H9 (cell line): ENCODE data around the gene PLEKHF1. TPM values are rescaled to one million over a fixed set of nuclear protein-coding genes. Genes with fewer than 3 reads are reported as not detected.

Experiments used
- DNase-seq: peaks from one replicate; pipeline ENCODE4 v3.0.0-alpha.2; 2017
- H2AFZ ChIP-seq: one replicate; pipeline ENCODE4 v1.6.1; 2013; ENCODE audit warnings: mild to moderate bottlenecking, low read length, control low read depth, moderate library complexity
- H2AK5ac ChIP-seq: 2 replicates; pipeline ENCODE4 v1.6.1; 2013; ENCODE audit warnings: low read length, control low read depth, mixed read lengths; ENCODE audit not compliant: insufficient read length
- H2BK120ac ChIP-seq: one replicate; pipeline ENCODE4 v1.6.1; 2013; ENCODE audit warnings: low read depth, mild to moderate bottlenecking, low read length, control low read depth, inconsistent platforms; ENCODE audit not compliant: poor library complexity, severe bottlenecking
- H2BK12ac ChIP-seq: 2 replicates; pipeline ENCODE4 v1.6.1; 2013; ENCODE audit warnings: low read length, control low read depth, mixed read lengths, low read depth; ENCODE audit not compliant: insufficient read length
- H2BK15ac ChIP-seq: 2 replicates; pipeline ENCODE4 v1.6.1; 2013; ENCODE audit warnings: low read depth, low read length, control low read depth
- H2BK20ac ChIP-seq: one replicate; pipeline ENCODE4 v1.6.1; 2013; ENCODE audit warnings: low read depth, mild to moderate bottlenecking, low read length, control low read depth, inconsistent platforms; ENCODE audit not compliant: poor library complexity, severe bottlenecking
- H2BK5ac ChIP-seq: 2 replicates; pipeline ENCODE4 v1.6.1; 2013; ENCODE audit warnings: low read length, control low read depth, mixed read lengths; ENCODE audit not compliant: insufficient read length
- H3K14ac ChIP-seq: 2 replicates; pipeline ENCODE4 v1.6.1; 2013; ENCODE audit warnings: low read length, control low read depth; ENCODE audit not compliant: insufficient read depth
- H3K18ac ChIP-seq: 2 replicates; pipeline ENCODE4 v1.6.1; 2013; ENCODE audit warnings: low read depth, mild to moderate bottlenecking, mixed read lengths, low read length, control low read depth; ENCODE audit not compliant: insufficient read length
- H3K23ac ChIP-seq: 2 replicates; pipeline ENCODE4 v1.6.1; 2013; ENCODE audit warnings: low read length, control low read depth, mixed read lengths, low read depth; ENCODE audit not compliant: insufficient read length
- H3K23me2 ChIP-seq: 2 replicates; pipeline ENCODE4 v1.6.1; 2013; ENCODE audit warnings: low read depth, mild to moderate bottlenecking, mixed read lengths, low read length, control low read depth; ENCODE audit not compliant: insufficient read length, poor library complexity, severe bottlenecking
- H3K27ac ChIP-seq: 2 replicates; pipeline ENCODE4 v1.5.1; 2013; ENCODE audit warnings: low read length, control low read depth, mixed read lengths, low read depth; ENCODE audit not compliant: insufficient read length
- H3K27me3 ChIP-seq: 2 replicates; pipeline ENCODE4 v1.6.1; 2013; ENCODE audit warnings: low read length, control low read depth, inconsistent platforms; ENCODE audit not compliant: insufficient read depth
- H3K4ac ChIP-seq: 2 replicates; pipeline ENCODE4 v1.6.1; 2013; ENCODE audit warnings: low read depth, mild to moderate bottlenecking, control low read depth, inconsistent platforms, low read length, moderate library complexity
- H3K4me1 ChIP-seq: 2 replicates; pipeline ENCODE4 v1.6.1; 2013; ENCODE audit warnings: low read length, control low read depth, inconsistent platforms; ENCODE audit not compliant: insufficient read depth
- H3K4me2 ChIP-seq: 2 replicates; pipeline ENCODE4 v1.6.1; 2013; ENCODE audit warnings: low read length, control low read depth, mixed read lengths; ENCODE audit not compliant: insufficient read length, insufficient read depth
- H3K56ac ChIP-seq: 2 replicates; pipeline ENCODE4 v1.6.1; 2013; ENCODE audit warnings: low read depth, mild to moderate bottlenecking, mixed read lengths, low read length, control low read depth; ENCODE audit not compliant: insufficient read length
- H3K79me1 ChIP-seq: 2 replicates; pipeline ENCODE4 v1.6.1; 2013; ENCODE audit warnings: low read depth, mild to moderate bottlenecking, moderate library complexity, low read length, control low read depth, inconsistent platforms; ENCODE audit not compliant: insufficient read depth, poor library complexity, severe bottlenecking
- H3K79me2 ChIP-seq: 2 replicates; pipeline ENCODE4 v1.6.1; 2013; ENCODE audit warnings: low read length, control low read depth, inconsistent platforms; ENCODE audit not compliant: insufficient read depth
- H3K9ac ChIP-seq: 2 replicates; pipeline ENCODE4 v1.6.1; 2013; ENCODE audit warnings: low read length, control low read depth, mixed read lengths; ENCODE audit not compliant: insufficient read length; ENCODE audit errors: extremely low read depth
- H3K9me3 ChIP-seq: one replicate; pipeline ENCODE4 v1.6.1; 2013; ENCODE audit warnings: low read depth, low read length, inconsistent platforms; ENCODE audit not compliant: control insufficient read depth
- H3T11ph ChIP-seq: one replicate; pipeline ENCODE4 v1.6.1; 2013; ENCODE audit warnings: mild to moderate bottlenecking, low read length, control low read depth, inconsistent platforms
- H4K20me1 ChIP-seq: one replicate; pipeline ENCODE4 v1.6.1; 2013; ENCODE audit not compliant: control insufficient read depth, insufficient read length, insufficient read depth
- H4K5ac ChIP-seq: 2 replicates; pipeline ENCODE4 v1.6.1; 2013; ENCODE audit warnings: low read depth, mild to moderate bottlenecking, mixed read lengths, low read length, control low read depth; ENCODE audit not compliant: insufficient read length
- H4K8ac ChIP-seq: replicated peaks from 2 replicates; pipeline ENCODE4 v1.6.1; 2013; ENCODE audit warnings: low read length, control low read depth, mixed read lengths, low read depth; ENCODE audit not compliant: insufficient read length
- H4K91ac ChIP-seq: 2 replicates; pipeline ENCODE4 v1.6.1; 2013; ENCODE audit warnings: low read depth, mild to moderate bottlenecking, moderate library complexity, mixed read lengths, low read length, control low read depth; ENCODE audit not compliant: insufficient read length
- H3K27ac Mint-ChIP-seq, 3 experiments: 2 replicates in 2 of 3; 3 replicates in 1 of 3; pipeline ENCODE4 v1.8.0; 2020 to 2021; ENCODE audit warnings: mixed read lengths in 3 of 3, mild to moderate bottlenecking in 1 of 3, moderate library complexity in 1 of 3
- H3K27me3 Mint-ChIP-seq: 2 replicates; pipeline ENCODE4 v1.8.0; 2021; ENCODE audit warnings: low read depth, mild to moderate bottlenecking, moderate library complexity, mixed read lengths
- H3K36me3 Mint-ChIP-seq, 3 experiments: 2 replicates in 2 of 3; 3 replicates in 1 of 3; pipeline ENCODE4 v1.8.0; 2020 to 2021; ENCODE audit warnings: low read depth in 3 of 3, mixed read lengths in 3 of 3; ENCODE audit not compliant: insufficient read depth in 1 of 3
- H3K4me1 Mint-ChIP-seq, 2 experiments: 2 replicates each; pipeline ENCODE4 v1.8.0; 2020; ENCODE audit warnings: mixed read lengths in 2 of 2
- H3K4me3 Mint-ChIP-seq, 2 experiments: 2 replicates in 1 of 2; 3 replicates in 1 of 2; pipeline ENCODE4 v1.8.0; 2020 to 2021; ENCODE audit warnings: mild to moderate bottlenecking in 2 of 2, mixed read lengths in 2 of 2, moderate library complexity in 1 of 2
- H3K9me3 Mint-ChIP-seq, 2 experiments: 2 replicates in 1 of 2; 3 replicates in 1 of 2; pipeline ENCODE4 v1.8.0; 2020; ENCODE audit warnings: mild to moderate bottlenecking in 2 of 2, mixed read lengths in 2 of 2, moderate library complexity in 1 of 2
- whole genome bisulfite sequencing: extraction: QIAGEN DNeasy Blood & Tissue Kit; methylation state at CpG from one replicate; pipeline ENCODE4 v1.1.7; 2013; ENCODE audit warnings: missing lambda C conversion rate, low lambda C conversion rate, mixed read lengths; ENCODE audit not compliant: insufficient read length; ENCODE audit errors: extremely low coverage; 5-methylcytosine and 5-hydroxymethylcytosine counted together
- total RNA-seq: library from RNA; stranded (reverse); gene quantifications from 2 replicates; pipeline ENCODE4 v1.2.1, GENCODE V29; 2021
- TF ChIP-seq, protein P1 (sequence below): fragments of 200-600 bp; sonication (generic); conservative IDR thresholded peaks from 3 replicates; pipeline ENCODE4 v1.8.0; 2021; ENCODE audit warnings: antibody characterized with exemption, mild to moderate bottlenecking

PLEKHF1 gene
- total RNA-seq, 1 experiment from 2014 or later, result 4.9 TPM

GRCh38 chr19:29671393-29672160, 6.3 kb downstream of the PLEKHF1 start:
- H3K4me2 ChIP-seq, result no peak overlapping the region
- no peak for DNase-seq
- no peaks in the 10 kb centered on the region for H3K9me3 Mint-ChIP-seq

More at GRCh38 chr19:29671393-29672160, 6.3 kb downstream of the PLEKHF1 start:
- Mint-ChIP-seq H3K36me3 (peaks cover 0 to 13% (median 4%) of the 10 kb centered on the region in 3 experiments; a peak in 5 of 7 replicates), H3K27ac (peak overlapping the region in 1 of 3 experiments; percentile 62; a peak in 2 of 7 replicates), H3K4me1 (peaks cover 9 to 15% of the 10 kb centered on the region in 2 experiments), H3K4me3 (no peak overlapping the region; a peak in 1 of 5 replicates), H3K27me3 (peaks cover 1% of the 10 kb centered on the region)
- H4K5ac ChIP-seq, result no peak overlapping the region
- H2BK12ac ChIP-seq, result no peak overlapping the region
- H3T11ph ChIP-seq, result no peak overlapping the region
- H3K23me2 ChIP-seq, result peaks cover 1% of the 10 kb centered on the region
- no peaks in the 10 kb centered on the region for H3K27me3 ChIP-seq
- H3K4ac ChIP-seq, result no peak overlapping the region
- H3K9ac ChIP-seq, result no peak overlapping the region
- H2AFZ ChIP-seq, result no peak overlapping the region
- no peak overlapping the region for H2BK5ac ChIP-seq
- H3K4me1 ChIP-seq, result peaks cover 8% of the 10 kb centered on the region; the same call in 1 of the 2 replicates
- no peak overlapping the region for H3K18ac ChIP-seq
- H2BK15ac ChIP-seq, result no peak overlapping the region
- H3K79me2 ChIP-seq, result peaks cover 2% of the 10 kb centered on the region; the same call in 1 of the 2 replicates
- H3K79me1 ChIP-seq, result peaks cover 3% of the 10 kb centered on the region
- H3K14ac ChIP-seq, result no peak overlapping the region
- no peaks in the 10 kb centered on the region for H4K20me1 ChIP-seq
- no peaks in the 10 kb centered on the region for H3K9me3 ChIP-seq
- no peak overlapping the region for H3K23ac ChIP-seq
- TF ChIP-seq, protein P1, sequence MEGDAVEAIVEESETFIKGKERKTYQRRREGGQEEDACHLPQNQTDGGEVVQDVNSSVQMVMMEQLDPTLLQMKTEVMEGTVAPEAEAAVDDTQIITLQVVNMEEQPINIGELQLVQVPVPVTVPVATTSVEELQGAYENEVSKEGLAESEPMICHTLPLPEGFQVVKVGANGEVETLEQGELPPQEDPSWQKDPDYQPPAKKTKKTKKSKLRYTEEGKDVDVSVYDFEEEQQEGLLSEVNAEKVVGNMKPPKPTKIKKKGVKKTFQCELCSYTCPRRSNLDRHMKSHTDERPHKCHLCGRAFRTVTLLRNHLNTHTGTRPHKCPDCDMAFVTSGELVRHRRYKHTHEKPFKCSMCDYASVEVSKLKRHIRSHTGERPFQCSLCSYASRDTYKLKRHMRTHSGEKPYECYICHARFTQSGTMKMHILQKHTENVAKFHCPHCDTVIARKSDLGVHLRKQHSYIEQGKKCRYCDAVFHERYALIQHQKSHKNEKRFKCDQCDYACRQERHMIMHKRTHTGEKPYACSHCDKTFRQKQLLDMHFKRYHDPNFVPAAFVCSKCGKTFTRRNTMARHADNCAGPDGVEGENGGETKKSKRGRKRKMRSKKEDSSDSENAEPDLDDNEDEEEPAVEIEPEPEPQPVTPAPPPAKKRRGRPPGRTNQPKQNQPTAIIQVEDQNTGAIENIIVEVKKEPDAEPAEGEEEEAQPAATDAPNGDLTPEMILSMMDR, result peak; percentile 20; the same call in 1 of the 3 replicates
- H2BK120ac ChIP-seq, result no peak overlapping the region
- H3K56ac ChIP-seq, result no peak overlapping the region
- no peak overlapping the region for H3K27ac ChIP-seq
- no peak overlapping the region for H4K91ac ChIP-seq
- WGBS, result no CpG with 5 or more reads among the region's 12 CpGs
- H2BK20ac ChIP-seq, result no peak overlapping the region
- no peak overlapping the region for H4K8ac ChIP-seq
- no peak overlapping the region for H2AK5ac ChIP-seq
